HEK293 (cell line): ENCODE measurements around the gene PRSS16.

Experiments
- CTCF ChIP-seq: fragments of 450-650 bp; formaldehyde crosslinking; IDR thresholded peaks from 2 replicates; pipeline ENCODE4 v1.5.1; 2016; ENCODE audit warnings: missing biosample characterization, missing genetic modification characterization
- TRIM28 ChIP-seq: IDR thresholded peaks from 2 replicates; pipeline ENCODE4 v1.6.1; 2011; ENCODE audit warnings: low read length, control low read depth, borderline replicate concordance
- ZNF366 ChIP-seq: fragments of 450-650 bp; formaldehyde crosslinking; conservative IDR thresholded peaks from 2 replicates; pipeline ENCODE4 v1.5.1; 2016; ENCODE audit warnings: missing biosample characterization, missing genetic modification characterization

DNA sequence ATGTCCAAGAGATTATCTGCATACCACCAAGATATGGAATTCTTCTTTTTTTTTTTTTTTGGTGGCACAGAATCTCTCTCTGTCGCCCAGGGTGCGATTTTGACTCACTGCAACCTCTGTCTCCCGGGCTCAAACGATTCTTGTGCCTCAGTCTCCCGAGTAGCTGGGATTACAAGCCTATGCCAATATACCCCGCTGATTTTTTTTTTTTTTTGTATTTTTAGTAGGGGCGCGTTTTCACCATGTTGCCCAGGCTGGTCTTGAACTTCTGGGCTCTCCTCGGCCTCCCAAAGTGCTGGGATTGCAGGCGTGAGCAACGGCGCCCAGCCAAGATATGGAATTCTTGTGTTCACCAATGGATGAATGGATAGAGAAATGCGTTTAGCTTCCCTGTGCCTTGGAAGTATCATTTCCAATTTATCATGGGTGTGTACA lies 33.6 kb downstream of the PRSS16 start:
- TF ChIP-seq ZNF366 (tag by site-specific recombination) (peak; percentile 65; the same call in 1 of the 2 replicates), CTCF (no peak), TRIM28 (no peak)
